Natural killer cell (primary cell): ENCODE measurements around the gene CLEC2A. TPM values are rescaled to one million over a fixed set of nuclear protein-coding genes. Genes with fewer than 3 reads are reported as not detected.
A peak's percentile ranks its signal among the peaks of the same experiment; 100 is the strongest.
"Not testable (repeated sequence)": the region's sequence is repeated elsewhere in the genome, so short reads cannot be mapped to it uniquely, and the experiment has no call there.

Experiments
- ATAC-seq, 3 donors: fragments of 150-1000 bp in 2 of 3; fragments of 200-7000 bp in 1 of 3; cut with Tn5 transposase; 1 replicate in 1 of 3; 2 replicates in 2 of 3; pipeline ENCODE4 v1.10.0; 2021; ENCODE audit warnings: mild to moderate bottlenecking in 2 of 3, moderate library complexity in 2 of 3
- DNase-seq, 2 donors: peaks; one replicate each; pipeline versions ENCODE4 v3.0.0 to v3.0.0-alpha.2; 2013 to 2021; ENCODE audit warnings: mixed read lengths in 1 of 2
- H3K27ac ChIP-seq: one replicate; pipeline ENCODE4 v1.5.1; 2013; ENCODE audit warnings: mild to moderate bottlenecking, low read length
- H3K27me3 ChIP-seq: one replicate; pipeline ENCODE4 v1.6.1; 2013; ENCODE audit warnings: low read length; ENCODE audit not compliant: control insufficient read depth, insufficient read depth
- H3K36me3 ChIP-seq: one replicate; pipeline ENCODE4 v1.6.1; 2013; ENCODE audit warnings: low read length; ENCODE audit not compliant: control insufficient read depth, insufficient read depth
- H3K4me1 ChIP-seq: one replicate; pipeline ENCODE4 v1.6.1; 2013; ENCODE audit warnings: low read length; ENCODE audit not compliant: control insufficient read depth, insufficient read depth
- H3K4me3 ChIP-seq: one replicate; pipeline ENCODE4 v1.5.1; 2013; ENCODE audit warnings: low read length
- H3K9me3 ChIP-seq: one replicate; pipeline ENCODE4 v1.6.1; 2013; ENCODE audit warnings: low read length; ENCODE audit not compliant: control insufficient read depth, insufficient read depth
- H3K27ac Mint-ChIP-seq, 2 donors: one replicate each; pipeline ENCODE4 v1.8.0; 2022; ENCODE audit warnings: mild to moderate bottlenecking in 2 of 2, mixed read lengths in 2 of 2, moderate library complexity in 1 of 2
- H3K27me3 Mint-ChIP-seq, 2 donors: one replicate each; pipeline ENCODE4 v1.8.0; 2022; ENCODE audit warnings: low read depth in 2 of 2, mixed read lengths in 2 of 2
- H3K36me3 Mint-ChIP-seq: one replicate; pipeline ENCODE4 v1.8.0; 2022; ENCODE audit warnings: mixed read lengths
- H3K4me1 Mint-ChIP-seq, 2 donors: one replicate each; pipeline ENCODE4 v1.8.0; 2022; ENCODE audit warnings: mixed read lengths in 2 of 2
- H3K4me3 Mint-ChIP-seq: one replicate; pipeline ENCODE4 v1.8.0; 2022; ENCODE audit warnings: mild to moderate bottlenecking, moderate library complexity, mixed read lengths
- H3K9me3 Mint-ChIP-seq, 2 donors: one replicate each; pipeline ENCODE4 v1.8.0; 2022; ENCODE audit warnings: mixed read lengths in 2 of 2
- CTCF ChIP-seq: fragments of 200-600 bp; IDR thresholded peaks from one replicate; pipeline ENCODE4 v1.8.0; 2022; ENCODE audit warnings: antibody characterized with exemption
- WGBS: methylation state at CpG from one replicate; pipeline ENCODE4 v1.1.7; 2013; ENCODE audit warnings: missing lambda C conversion rate; ENCODE audit not compliant: insufficient coverage; 5-methylcytosine and 5-hydroxymethylcytosine counted together
- intact Hi-C: fragments of 100-400 bp; cut with micrococcal nuclease; formaldehyde crosslinking; loops from one replicate; pipeline ENCODE4 v1.14.2; 2022
- total RNA-seq, 4 donors: library from RNA; stranded (reverse); fragments of 120-200 nt in 1 of 4; gene quantifications; one replicate each; pipeline versions ENCODE4 v1.2.3 to v1.2.4, GENCODE V29; 2013 to 2022

Gene CLEC2A
- total RNA-seq, 3 donors from 2014 or later (not counting 1 experiment from before 2014, with no cell fraction given): not detected

DNA sequence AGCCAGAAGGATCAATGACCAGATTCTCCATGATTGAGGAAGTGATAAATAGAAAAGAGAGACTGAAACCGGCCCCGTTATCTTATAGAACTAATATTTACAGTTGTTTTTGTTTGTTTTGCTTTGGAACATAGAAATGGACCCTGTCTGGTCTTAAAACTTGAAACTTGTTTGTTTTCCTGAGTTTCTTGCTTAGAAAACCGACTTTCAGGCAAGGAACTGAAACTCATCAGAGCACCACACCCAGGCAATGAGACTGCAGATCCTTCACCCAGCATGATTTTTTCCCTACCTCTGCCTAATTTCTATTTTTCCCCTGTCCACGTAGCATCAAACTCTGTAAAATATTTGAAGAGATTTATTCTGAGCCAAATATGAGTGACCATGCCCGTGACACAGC lies 28.4 kb upstream of the CLEC2A start:
- no peak for DNase-seq
- H3K4me1 Mint-ChIP-seq: peaks cover 34 to 43% of the 10 kb centered on the region in 2 donors
- 71% methylated on average over 5 of the region's 5 CpGs for WGBS

DNA sequence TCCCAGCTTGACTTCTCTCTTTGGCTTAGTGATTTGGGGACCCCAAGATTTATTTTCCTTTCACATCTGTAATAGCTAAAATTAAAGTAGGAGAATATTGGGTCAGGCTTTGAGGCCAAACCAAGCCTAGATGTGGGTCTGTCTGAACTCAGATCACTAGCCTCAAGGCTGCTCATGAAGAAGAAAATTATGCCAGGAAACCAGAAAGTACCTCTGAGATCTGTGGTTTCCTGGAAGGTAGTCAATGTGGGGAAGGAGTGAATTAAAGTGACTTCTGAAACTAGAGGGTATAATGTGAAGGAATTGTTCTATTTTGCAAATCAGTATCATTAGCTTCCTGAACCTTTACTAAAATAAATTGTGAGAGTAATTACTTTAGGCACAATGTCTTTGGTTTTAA lies 25.7 kb upstream of the CLEC2A start:
- no peak for TF ChIP-seq CTCF
- ATAC-seq: peak; percentile 47 to 82 (median 52)
- intact Hi-C loops: no loop called here
- no peaks in the 10 kb centered on the region for H3K27me3 ChIP-seq
- no peaks in the 10 kb centered on the region for H3K9me3 ChIP-seq
- no peaks in the 10 kb centered on the region for H3K9me3 Mint-ChIP-seq
- peak overlapping the region; percentile 76 for H3K4me3 Mint-ChIP-seq
- H3K36me3 ChIP-seq: no peaks in the 10 kb centered on the region
- peaks cover 34 to 44% of the 10 kb centered on the region in 2 donors for H3K4me1 Mint-ChIP-seq
- no peaks in the 10 kb centered on the region for H3K36me3 Mint-ChIP-seq
- no peak overlapping the region for H3K27ac ChIP-seq
- peak overlapping the region; percentile 76 to 82 for H3K27ac Mint-ChIP-seq
- H3K27me3 Mint-ChIP-seq: no peaks in the 10 kb centered on the region
- peaks cover 24% of the 10 kb centered on the region for H3K4me1 ChIP-seq
- H3K4me3 ChIP-seq: no peak overlapping the region
- DNase-seq: peak in 1 of 2 donors; percentile 44

More for the DNA sequence above, 28.4 kb upstream of the CLEC2A start:
- no peaks in the 10 kb centered on the region for H3K36me3 ChIP-seq
- Mint-ChIP-seq H3K4me3 (no peak overlapping the region), H3K27ac (peak overlapping the region in 1 of 2 donors; percentile 29), H3K9me3 (no peaks in the 10 kb centered on the region), H3K36me3 (no peaks in the 10 kb centered on the region), H3K27me3 (no peaks in the 10 kb centered on the region)
- intact Hi-C loops: no loop called here
- H3K27me3 ChIP-seq: no peaks in the 10 kb centered on the region
- no peak for ATAC-seq
- TF ChIP-seq CTCF: no peak
- no peaks in the 10 kb centered on the region for H3K9me3 ChIP-seq
- H3K4me3 ChIP-seq: no peak overlapping the region
- no peak overlapping the region for H3K27ac ChIP-seq
- H3K4me1 ChIP-seq: peaks cover 24% of the 10 kb centered on the region

GRCh38 chr12:9952954-9953729 lies 21.0 kb upstream of the CLEC2A start:
- H3K27ac Mint-ChIP-seq, H3K9me3 Mint-ChIP-seq, intact Hi-C loops, H3K27me3 ChIP-seq, H3K36me3 ChIP-seq, H3K9me3 ChIP-seq, ATAC-seq, H3K4me3 ChIP-seq, H3K36me3 Mint-ChIP-seq, DNase-seq, H3K27me3 Mint-ChIP-seq, H3K4me3 Mint-ChIP-seq, H3K27ac ChIP-seq: not testable (repeated sequence)
- H3K4me1 Mint-ChIP-seq: peaks cover 50 to 62% of the 10 kb centered on the region in 2 donors
- peaks cover 35% of the 10 kb centered on the region for H3K4me1 ChIP-seq
- 96% methylated on average over 10 of the region's 55 CpGs for WGBS

- Mint-ChIP-seq H3K27me3 (no peaks in the 10 kb centered on the region), H3K4me3 (peak overlapping the region; percentile 87), H3K4me1 (peaks cover 40 to 51% of the 10 kb centered on the region in 2 donors), H3K9me3 (no peaks in the 10 kb centered on the region), H3K36me3 (no peaks in the 10 kb centered on the region), H3K27ac (peak overlapping the region; percentile 88 to 90)
- peak; percentile 34 to 70 for DNase-seq
- Histone ChIP-seq H3K4me3 (peak overlapping the region; percentile 14), H3K4me1 (peaks cover 26% of the 10 kb centered on the region), H3K27ac (peak overlapping the region; percentile 61), H3K27me3 (no peaks in the 10 kb centered on the region), H3K36me3 (no peaks in the 10 kb centered on the region), H3K9me3 (no peaks in the 10 kb centered on the region)
- intact Hi-C loops: no loop called here
- no peak for TF ChIP-seq CTCF
- peak; percentile 65 to 85 (median 84) for ATAC-seq
- WGBS: 16% methylated on average over 5 of the region's 5 CpGs
These were observed 19.0 kb upstream of the CLEC2A start for GRCh38 chr12:9951026-9951675.
